Esophagus squamous epithelium (tissue), 4 donors: ENCODE data around the gene BCL7A.

Experiments used
- POLR2A ChIP-seq, 4 donors: fragments of 450-650 bp; IDR thresholded peaks; one replicate each; pipeline ENCODE4 v1.6.1; 2017; ENCODE audit warnings: antibody characterized with exemption in 4 of 4, mild to moderate bottlenecking in 4 of 4, moderate library complexity in 3 of 4
- TF ChIP-seq, protein P1 (sequence below), 6 experiments: fragments of 450-650 bp in 4 of 6; fragments of 200-600 bp in 2 of 6; sonication (generic) in 2 of 6; IDR thresholded peaks; one replicate each; pipeline ENCODE4 v1.5.1; 2016 to 2019; ENCODE audit warnings: antibody characterized with exemption in 6 of 6, mild to moderate bottlenecking in 4 of 6, moderate library complexity in 4 of 6

DNA sequence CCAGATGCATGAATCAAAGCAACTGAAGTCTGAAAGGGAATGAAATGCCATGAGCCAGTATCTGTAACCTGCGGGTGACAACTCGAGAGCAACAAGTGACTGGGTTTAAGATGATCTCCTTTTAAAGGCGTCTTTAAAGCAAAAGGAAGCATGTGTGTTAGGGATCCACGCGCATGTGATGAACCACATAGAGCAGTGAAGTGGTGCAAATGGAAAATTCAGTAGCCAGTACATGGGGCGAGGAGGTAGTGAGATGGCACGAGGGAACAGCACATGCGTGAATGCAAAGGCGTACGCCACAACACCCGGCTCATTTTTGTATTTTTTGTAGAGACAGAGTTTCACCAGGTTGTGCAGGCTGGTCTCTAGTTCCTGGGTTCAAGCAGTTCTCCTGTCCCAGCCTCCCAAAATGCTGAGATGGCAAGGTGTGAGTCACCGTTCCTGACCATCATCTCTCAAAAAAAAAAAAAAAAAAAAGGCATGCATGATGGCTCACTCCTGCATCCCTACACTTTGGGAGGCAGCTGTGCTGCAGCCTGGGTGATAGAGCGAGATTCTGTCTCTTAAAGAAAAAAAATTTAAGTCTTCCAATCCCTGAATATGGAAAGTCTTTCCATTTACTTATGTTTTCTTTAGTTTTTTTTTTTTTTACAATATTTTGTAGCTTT is 24.6 kb upstream of the BCL7A start:
- TF ChIP-seq POLR2A (IDR thresholded peaks at IDR 0.05), result no peak
- TF ChIP-seq, protein P1, sequence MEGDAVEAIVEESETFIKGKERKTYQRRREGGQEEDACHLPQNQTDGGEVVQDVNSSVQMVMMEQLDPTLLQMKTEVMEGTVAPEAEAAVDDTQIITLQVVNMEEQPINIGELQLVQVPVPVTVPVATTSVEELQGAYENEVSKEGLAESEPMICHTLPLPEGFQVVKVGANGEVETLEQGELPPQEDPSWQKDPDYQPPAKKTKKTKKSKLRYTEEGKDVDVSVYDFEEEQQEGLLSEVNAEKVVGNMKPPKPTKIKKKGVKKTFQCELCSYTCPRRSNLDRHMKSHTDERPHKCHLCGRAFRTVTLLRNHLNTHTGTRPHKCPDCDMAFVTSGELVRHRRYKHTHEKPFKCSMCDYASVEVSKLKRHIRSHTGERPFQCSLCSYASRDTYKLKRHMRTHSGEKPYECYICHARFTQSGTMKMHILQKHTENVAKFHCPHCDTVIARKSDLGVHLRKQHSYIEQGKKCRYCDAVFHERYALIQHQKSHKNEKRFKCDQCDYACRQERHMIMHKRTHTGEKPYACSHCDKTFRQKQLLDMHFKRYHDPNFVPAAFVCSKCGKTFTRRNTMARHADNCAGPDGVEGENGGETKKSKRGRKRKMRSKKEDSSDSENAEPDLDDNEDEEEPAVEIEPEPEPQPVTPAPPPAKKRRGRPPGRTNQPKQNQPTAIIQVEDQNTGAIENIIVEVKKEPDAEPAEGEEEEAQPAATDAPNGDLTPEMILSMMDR (IDR thresholded peaks at IDR 0.05), result no peak
